GM23338 (cell line): ENCODE data around the gene WFS1.

Experiments used
- CTCF ChIP-seq, 2 experiments: fragments of 200-600 bp in 1 of 2; sonication (generic) in 1 of 2; conservative IDR thresholded peaks; 2 replicates each; pipeline versions ENCODE4 v1.5.1 to v1.6.1; 2016 to 2017; ENCODE audit warnings: antibody characterized with exemption in 2 of 2, low read depth in 2 of 2, mild to moderate bottlenecking in 2 of 2, moderate library complexity in 1 of 2
- EZH2 ChIP-seq: fragments of 200-600 bp; sonication (generic); IDR thresholded peaks from one replicate; pipeline ENCODE4 v1.8.0; 2017; ENCODE audit warnings: antibody characterized with exemption, mild to moderate bottlenecking, low read depth; ENCODE audit not compliant: unreplicated experiment

- TF ChIP-seq EZH2 (no peak), CTCF (conservative IDR thresholded peaks at IDR 0.05; ENCODE audit: low read depth in 2 of 2) (no peak)
These were observed 70.9 kb downstream of the WFS1 start for GRCh38 chr4:6340446-6341015.
